Activated CD8-positive, alpha-beta memory T cell treated with anti-CD3 and anti-CD28 coated beads for 48 hours (primary cell): ENCODE measurements around the gene MAP3K20.
A peak's percentile ranks its signal among the peaks of the same experiment; 100 is the strongest.
"Not testable (repeated sequence)": the region's sequence is repeated elsewhere in the genome, so short reads cannot be mapped to it uniquely, and the experiment has no call there.

ENCODE experiments used
- DNase-seq, 3 experiments: peaks; one replicate each; pipeline ENCODE4 v3.0.0-alpha.2; 2020; ENCODE audit warnings: low read depth in 2 of 3, low spot score in 2 of 3

Gene MAP3K20

DNA sequence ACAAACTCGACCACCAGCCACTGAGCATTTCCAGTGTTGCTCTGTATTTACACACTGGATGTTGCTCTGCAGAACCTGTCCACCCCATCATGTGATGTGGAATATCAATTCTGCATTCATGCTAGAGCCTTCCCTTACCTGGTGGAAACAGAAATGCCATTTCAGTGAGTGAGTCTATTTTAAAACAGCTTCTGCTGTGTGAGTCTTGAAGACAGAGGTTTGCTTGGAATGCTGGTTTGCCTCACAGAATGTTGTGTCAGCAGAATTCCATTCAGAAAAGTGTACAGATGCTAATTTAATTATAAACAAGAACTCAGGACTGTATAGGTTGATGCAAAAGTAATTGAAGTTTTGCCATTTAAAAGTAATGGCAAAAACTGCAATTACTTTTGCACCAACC lies 118.3 kb downstream of the MAP3K20 start:
- DNase-seq, result no peak

DNA sequence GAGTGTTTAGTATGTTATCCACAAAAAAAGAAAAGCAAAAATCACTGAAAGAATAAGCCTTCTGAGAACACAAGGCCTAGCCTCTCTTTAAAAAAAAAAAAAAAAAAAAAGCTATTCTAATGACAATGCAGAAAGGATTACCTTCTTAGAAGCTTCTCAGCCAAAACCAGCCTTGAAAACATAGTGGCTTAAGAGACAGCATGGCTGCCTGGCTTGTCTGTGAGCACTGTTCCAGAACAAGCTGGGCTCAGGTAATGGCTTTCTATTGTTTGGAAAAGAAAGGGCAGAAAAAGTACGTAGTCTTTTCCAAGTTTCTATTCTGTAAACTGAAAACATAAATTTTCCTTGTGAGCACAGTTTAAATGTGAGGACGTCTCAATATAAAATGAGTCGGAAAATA lies 119.5 kb downstream of the MAP3K20 start:
- no peak for DNase-seq

DNA sequence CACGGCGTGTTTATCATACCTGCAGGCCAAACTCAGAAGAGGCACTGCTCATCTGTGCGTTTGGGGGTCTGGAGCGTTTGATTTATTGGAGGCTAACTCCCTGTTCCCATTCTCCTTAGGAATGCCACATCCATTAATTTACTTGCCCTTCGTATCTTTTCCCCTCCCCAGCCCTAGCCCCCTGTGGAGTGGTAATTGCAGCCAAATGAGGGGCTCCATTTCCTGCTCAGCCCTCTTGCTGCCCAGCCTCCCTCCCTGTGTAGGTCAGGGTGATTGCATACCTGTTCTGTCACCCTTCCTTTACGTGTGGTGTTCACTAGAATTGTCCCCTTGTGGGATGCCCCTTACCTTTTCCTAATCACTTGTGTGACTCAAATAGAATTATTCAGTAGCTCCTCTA lies 120.4 kb downstream of the MAP3K20 start:
- no peak for DNase-seq

DNA sequence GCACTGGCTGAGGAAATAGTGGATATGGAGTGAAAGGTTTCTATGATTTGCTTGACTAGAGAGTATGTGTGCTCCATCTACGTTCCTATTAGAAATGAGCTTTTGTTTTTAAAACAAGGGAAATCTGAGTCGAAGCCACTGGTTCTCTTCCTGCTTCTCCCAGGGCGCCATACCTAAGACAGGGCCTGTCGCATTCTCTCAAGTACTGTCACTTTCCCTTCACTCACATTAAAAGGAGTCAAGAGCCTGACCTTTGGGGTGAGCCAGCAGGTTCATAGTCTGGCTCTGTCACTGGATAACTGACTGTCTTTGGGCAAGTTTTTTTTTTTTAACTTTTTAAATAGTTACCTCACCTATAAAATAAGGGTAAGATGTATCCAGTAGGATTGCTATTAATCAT lies 121.0 kb downstream of the MAP3K20 start:
- no peak for DNase-seq

DNA sequence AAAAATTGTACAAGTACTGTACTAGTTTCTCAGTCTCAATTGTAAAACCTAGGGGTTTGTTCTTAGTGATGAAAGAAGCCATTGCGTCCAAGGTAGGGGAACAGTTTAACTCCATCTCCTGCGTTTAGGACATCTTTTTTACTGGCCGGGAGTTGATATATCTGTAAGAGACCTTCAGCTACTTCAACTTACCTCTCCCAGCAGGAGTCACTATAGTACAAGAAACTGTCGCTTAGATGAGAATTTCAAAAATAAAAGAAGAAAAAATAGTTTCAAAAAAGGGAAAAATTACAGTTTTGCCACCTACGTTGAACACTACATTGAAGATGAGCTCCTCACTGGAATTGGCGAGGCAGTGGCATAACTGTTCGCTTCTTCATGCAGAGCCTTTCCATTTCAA lies 122.7 kb downstream of the MAP3K20 start:
- no peak for DNase-seq

DNA sequence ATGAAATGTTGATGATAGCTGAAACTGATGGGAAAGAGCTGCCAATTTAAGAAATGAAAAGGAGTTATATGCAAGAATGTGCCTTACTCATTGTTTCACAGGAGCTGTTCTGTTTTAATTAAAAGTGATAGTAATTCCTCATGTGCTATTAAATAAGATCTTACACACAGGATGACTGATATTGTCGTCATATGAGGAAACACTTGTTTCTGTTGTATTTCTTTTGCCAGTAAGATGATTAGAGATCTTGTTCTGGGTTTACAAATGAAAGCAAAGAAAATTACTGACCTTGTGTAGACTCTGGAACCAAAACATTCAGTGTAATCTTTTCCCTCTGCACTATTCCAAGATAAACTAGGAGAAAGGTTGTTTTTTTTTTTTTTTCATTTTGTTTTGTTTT lies 123.6 kb downstream of the MAP3K20 start:
- DNase-seq, result no peak

DNA sequence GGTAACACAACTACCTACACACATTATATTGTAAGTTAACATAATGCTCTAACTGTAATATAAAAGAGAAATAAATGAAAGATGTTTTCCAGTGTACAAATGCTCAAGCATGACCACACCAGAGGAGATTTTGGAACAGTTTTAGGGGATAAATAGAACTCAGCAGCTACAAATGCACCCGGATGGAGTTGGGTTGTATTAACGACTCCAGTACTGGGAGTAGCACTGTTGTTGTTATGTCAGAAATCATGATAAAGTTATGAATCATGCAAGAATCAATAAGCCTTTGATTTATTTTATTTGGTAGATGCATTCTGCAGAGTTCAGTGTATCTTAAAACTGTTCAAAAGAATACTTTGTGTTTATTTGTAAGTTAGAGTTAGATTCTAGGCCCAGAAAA lies 126.9 kb downstream of the MAP3K20 start:
- no peak for DNase-seq

DNA sequence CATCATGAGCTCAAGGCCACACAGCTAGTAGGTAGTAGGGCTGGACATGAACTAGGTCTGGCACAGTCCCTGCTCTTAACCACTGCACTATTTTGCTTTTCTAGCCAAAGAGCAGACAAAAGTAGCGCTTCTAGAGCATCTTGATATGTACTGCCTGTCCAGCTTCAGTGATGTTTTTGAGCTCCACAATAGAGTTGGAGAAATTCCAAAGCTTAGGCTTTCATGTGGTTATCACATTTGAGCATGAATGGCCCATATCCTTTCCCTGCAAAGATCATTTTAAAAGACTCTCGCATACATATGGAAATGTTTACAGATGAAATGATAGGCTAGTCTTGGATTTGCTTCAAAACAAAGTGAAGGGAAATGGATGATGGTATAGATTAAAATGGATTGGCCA lies 128.7 kb downstream of the MAP3K20 start:
- no peak for DNase-seq

DNA sequence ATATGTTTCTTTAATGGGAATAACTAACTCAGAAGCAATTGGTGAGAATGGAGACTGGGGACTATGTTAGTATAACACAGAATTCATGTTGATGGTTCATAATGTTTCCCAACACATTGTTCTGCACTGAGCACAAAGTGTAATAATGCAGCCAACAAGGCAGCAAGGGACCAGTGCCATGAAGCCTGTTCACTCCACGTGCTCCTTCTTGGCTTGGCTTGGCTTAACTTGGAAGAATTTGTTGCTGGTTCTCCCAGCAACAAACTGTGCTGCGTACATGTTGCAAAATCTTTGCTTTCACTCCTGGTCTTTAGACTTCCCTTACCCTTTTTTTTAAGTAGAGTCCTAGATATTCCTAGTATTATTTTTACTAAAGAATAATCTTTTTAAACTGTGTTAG lies 129.7 kb downstream of the MAP3K20 start:
- no peak for DNase-seq

DNA sequence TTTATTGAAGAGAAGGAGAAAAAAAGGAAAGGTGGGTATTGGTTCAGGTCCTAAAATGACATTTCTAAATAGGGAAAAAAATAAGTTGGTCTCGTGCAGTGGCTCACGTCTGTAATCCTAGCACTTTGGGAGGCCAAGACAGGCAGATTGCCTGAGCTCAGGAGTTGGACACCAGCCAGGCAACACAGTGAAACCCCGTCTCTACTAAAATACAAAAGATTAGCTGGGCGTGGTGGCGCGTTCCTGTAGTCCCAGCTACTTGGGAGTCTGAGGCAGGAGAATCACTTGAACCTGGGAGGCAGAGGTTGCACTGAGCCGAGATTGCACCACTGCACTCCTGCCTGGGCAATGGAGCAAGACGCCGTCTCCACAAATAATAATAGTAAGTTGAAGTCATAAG lies 131.5 kb downstream of the MAP3K20 start:
- not testable (repeated sequence) for DNase-seq

DNA sequence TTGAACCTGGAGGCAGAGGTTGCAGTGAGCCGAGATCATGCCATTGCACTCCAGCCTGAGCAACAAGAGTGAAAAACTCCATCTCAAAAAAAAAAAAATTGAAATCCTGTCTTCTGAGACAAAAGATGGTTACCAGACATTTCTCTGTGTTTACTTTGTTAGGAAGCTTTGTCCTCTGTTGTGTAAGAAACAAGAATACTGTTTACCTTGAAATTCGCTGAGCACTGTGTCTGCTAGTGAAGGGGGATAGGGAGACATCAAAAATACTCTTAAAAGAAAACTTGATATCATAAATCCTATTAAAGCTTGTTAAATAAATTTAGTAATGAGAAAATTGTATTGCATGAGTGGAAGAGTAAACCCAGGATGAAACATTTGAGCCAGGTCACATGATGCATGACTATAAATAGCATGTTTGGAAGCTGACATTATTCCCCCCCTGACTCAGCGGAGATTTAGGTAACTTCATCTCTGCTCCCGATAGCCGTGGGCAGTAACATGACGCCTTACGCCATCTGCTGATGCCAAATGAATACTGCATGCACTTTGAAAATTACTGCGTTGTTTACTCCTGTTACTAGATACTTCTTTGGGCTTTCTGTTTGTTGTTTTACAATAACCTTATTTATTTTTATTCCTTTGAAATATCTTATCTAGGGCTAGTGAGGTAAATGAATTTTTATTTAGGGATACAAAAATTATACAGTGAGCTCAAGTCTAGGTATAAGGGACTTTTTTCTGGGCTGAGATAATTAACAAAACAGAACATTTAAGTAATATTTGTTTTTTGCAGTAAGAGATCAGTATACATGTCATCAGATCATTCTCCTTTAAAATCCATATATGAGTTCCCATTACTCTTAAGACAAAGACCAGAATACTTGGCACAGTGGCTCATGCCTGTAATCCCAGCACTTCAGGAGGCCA lies 134.9 kb downstream of the MAP3K20 start:
- peak in 2 of 3 experiments; percentile 2 to 27 for DNase-seq

DNA sequence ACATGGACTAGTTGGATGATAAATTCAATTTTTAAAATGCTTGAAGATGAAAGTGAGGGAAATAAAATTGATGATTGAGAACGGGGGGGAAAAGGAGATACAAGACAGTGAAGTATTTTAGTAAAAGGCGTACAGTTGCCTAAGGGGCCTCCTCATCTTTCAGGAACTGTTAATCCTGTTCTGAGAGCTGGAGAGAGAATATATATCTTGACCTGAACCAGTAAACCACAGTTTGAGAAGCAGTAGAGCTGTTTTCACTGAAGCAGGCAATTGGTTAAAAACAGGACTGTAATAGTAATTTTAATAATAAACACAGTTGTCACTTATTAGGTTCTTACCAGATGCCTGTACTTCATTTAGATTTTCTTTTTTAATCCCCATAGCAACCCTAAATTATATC lies 137.5 kb downstream of the MAP3K20 start:
- DNase-seq, result no peak

DNA sequence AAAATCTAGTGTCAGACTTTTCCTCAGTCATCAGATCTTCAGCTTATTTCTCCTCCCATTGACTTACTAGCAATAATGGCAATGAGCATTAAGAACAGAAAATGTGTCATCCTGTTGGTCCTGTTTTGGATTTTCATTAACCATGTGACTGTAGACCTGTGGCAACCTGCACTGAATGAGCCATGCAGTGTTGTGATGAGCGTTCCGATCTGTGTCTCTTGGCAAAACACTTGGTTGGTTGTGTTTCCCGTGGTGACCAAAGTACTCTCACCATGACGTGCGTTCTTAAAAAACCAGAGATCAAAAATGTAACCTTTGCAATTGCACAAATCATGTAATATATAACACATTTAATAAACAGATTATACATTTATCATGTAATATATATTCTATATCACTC lies 138.6 kb downstream of the MAP3K20 start:
- DNase-seq, result no peak

DNA sequence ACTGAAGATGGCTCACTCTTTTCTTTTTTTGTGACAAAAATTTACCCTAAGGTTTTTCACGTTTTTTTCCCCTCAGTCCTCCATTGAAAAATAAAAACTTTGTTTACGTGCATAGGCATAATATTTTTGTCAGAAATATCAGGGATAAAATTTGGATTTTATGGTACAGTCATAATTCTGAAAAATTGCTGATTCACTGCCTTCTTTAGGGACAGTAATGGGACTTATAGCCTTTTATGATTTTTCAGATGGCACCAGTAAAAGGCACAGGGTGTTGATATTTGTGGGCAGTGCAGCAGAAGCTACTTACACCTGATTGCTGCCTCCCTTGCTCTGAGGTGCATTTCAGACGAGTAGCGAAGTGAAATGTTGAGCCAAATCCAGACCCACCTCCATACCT lies 139.7 kb downstream of the MAP3K20 start:
- DNase-seq, result no peak

DNA sequence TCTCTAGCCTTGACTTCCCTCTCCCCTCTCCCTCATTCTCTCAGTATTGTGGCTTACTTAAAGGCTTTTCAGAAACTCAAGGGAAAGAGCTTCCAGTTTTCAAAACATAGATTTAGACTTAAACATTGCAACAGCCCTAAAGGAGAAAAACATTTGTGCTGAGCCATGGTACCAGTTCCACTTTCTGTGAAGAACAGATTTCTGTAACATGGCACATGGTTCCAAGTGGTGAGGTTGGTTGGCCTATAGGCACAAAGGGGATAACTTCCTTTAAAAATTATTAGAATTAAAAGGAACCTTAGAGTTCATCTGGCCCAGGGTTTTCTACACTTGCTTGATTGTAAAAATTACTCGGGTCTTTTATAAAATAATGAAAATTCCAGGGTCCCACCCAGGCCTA lies 140.4 kb downstream of the MAP3K20 start:
- no peak for DNase-seq

DNA sequence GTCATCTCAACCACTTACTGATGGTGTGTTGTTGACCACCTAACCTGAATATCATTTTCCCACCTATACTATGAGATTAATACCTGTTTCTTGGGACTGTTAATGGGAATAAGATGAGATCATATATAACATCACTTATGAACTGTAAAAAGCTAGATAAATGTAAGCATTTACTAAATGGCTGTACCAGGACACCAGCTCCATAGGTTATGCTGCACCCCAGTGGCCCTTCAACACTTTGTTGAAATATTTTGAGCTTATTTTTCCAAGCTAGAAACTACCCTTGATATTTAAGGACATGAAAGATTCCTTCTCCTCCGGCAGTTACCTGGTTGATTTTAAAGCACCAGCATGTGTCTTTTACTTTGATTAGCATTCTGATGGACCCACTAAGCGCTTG lies 141.0 kb downstream of the MAP3K20 start:
- DNase-seq, result no peak

DNA sequence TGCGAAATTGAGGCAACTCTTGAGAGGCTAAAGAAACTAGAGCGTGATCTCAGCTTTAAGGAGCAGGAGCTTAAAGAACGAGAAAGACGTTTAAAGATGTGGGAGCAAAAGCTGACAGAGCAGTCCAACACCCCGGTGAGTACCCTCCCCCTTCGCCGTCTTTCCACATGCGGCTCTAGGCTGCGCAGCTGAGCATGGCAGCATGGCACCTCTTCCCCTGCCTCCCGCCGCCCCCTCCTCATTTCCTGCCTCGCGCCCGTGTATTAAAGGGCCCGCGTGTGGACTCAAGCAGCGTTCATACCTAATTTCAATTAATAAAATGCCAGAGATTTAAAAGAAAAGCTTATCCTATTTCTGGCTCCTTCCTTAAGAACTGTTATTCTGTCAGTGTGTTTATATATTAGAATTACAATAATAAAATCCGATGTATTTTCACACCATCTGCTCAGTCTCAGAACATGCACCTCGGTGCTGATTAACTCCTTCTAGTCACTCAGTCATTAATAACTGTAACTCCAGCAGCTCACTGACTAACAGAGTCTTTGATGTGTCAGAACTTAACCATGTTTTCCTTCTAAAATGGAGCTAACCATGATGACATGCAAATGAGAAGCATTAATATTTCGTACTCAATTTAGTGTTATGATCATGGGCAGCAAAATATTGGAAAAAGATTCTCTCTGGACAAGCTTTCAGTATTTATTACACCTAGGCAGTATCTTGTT lies 141.6 kb downstream of the MAP3K20 start:
- no peak for DNase-seq

DNA sequence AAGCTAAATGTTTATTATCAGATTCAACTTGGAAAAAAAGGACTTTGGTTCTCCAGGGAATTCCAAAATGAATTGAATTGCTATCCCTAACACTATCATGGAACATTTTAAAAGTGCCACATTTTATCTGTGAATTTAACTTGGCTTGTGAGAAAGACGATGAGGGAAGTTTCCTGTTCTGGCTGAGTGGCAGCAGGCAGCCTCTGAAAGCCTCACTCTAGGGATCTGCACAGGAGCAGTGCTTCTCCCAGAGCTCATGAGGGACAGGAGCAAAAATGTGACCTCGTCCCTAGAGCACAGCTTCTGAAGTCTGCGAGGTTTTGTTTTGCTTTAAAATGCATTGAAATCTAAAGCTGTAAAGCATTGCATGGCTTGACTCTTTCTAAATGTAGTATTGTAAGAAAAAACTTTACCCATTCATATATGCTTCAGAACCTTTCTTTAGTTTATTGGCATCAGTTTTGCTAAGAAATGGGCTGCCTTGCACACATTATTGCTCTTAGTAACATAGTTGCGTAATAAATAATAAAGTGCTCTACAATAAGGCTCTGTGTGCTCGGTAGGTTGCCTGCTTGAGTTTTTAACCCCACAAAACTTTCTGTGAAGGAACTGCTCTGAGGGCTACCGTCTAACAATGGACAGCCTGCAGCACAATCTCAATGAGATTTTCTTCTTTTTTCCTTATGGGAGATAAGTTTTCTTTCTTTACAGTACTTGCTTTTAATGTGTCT lies 142.8 kb downstream of the MAP3K20 start:
- DNase-seq, result no peak

DNA sequence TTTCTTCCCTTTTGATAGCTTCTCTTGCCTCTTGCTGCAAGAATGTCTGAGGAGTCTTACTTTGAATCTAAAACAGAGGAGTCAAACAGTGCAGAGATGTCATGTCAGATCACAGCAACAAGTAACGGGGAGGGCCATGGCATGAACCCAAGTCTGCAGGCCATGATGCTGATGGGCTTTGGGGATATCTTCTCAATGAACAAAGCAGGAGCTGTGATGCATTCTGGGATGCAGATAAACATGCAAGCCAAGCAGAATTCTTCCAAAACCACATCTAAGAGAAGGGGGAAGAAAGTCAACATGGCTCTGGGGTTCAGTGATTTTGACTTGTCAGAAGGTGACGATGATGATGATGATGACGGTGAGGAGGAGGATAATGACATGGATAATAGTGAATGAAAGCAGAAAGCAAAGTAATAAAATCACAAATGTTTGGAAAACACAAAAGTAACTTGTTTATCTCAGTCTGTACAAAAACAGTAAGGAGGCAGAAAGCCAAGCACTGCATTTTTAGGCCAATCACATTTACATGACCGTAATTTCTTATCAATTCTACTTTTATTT lies 145.6 kb downstream of the MAP3K20 start:
- DNase-seq, result no peak

DNA sequence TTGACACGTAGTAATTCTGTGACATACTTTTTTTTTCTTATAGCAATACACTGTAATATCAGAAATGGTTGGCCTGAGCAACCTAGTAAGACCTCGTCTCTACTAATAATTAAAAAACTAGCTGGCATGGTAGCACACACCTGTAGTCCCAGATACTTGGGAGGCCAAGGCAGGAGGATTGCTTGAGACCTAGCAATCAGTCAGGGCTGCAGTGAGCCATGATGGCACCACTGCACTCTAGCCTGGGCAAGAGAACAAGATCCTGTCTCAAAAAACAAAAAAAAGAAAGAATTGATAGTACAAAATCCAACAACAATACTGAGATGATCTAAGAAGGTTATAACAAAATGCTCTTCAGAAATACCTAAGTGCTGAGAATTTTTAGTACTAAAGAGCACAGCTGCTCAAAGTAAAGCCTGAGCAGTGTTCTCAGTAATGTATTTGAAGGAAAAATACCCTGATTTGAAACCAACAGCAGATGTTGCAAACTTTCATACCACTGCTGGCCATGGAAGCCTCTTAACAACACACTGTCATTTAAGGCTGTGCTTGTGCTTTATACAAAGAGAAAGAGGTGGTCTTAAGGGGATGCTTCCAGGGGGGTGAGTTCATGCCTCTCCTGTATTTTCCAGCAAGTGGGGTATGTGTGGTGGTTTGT lies 146.4 kb downstream of the MAP3K20 start:
- DNase-seq, result no peak

DNA sequence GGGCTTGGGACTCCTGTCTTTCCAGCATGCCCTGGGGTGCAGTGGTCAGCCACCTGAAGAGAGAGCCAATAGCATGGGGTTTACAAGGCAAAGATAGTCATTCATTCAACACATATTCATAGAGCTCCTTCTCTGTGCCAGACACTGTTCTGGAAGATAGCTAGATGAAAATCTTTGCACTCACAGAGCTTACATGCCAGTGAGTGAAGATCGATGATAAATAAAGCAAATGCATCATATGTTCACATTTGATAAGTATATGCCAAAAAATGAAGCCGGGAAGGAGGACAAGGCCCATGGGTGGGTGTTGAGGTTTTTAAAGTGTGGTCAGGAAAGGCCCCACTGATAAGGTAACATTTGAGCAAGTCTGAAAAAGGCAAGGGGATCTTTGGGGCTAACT lies 148.2 kb downstream of the MAP3K20 start:
- DNase-seq, result no peak
